HL-60 (cell line): ENCODE data around the gene COL5A3.

Source experiments
- GABPA ChIP-seq: IDR thresholded peaks from 2 replicates; pipeline ENCODE4 v1.6.1; 2012; ENCODE audit warnings: low read depth
- POLR2AphosphoS5 ChIP-seq: IDR thresholded peaks from 2 replicates; pipeline ENCODE4 v1.6.1; 2012; ENCODE audit warnings: low read depth
- TF ChIP-seq, protein P1 (sequence below): IDR thresholded peaks from one replicate; pipeline ENCODE4 v1.5.1; 2011; ENCODE audit warnings: low read length, control low read depth, inconsistent platforms; ENCODE audit not compliant: insufficient read depth
- TF ChIP-seq, protein P2 (sequence below): IDR thresholded peaks from 2 replicates; pipeline ENCODE4 v1.6.1; 2012; ENCODE audit warnings: low read depth; ENCODE audit not compliant: insufficient replicate concordance

DNA sequence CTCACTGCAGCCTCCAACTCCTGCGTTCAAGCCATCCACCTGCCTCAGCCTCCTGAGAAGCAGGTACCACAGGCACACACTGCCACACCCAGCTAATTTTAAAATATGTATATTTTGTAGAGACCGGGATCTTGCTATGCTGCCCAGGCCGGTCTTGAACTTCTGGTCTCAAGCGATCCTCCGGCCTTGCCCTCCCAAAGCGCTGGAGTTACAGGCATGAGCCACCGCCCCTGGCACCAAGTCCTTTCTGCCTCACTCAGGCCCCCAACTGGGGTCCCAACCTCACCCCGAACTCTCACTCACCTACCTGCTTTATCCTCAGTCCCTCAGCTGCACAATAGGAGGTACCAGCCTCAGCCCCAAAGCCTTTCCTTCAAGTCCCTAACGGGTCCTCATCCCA lies 635 bp upstream of the COL5A3 start:
- TF ChIP-seq, protein P1, sequence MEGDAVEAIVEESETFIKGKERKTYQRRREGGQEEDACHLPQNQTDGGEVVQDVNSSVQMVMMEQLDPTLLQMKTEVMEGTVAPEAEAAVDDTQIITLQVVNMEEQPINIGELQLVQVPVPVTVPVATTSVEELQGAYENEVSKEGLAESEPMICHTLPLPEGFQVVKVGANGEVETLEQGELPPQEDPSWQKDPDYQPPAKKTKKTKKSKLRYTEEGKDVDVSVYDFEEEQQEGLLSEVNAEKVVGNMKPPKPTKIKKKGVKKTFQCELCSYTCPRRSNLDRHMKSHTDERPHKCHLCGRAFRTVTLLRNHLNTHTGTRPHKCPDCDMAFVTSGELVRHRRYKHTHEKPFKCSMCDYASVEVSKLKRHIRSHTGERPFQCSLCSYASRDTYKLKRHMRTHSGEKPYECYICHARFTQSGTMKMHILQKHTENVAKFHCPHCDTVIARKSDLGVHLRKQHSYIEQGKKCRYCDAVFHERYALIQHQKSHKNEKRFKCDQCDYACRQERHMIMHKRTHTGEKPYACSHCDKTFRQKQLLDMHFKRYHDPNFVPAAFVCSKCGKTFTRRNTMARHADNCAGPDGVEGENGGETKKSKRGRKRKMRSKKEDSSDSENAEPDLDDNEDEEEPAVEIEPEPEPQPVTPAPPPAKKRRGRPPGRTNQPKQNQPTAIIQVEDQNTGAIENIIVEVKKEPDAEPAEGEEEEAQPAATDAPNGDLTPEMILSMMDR: no peak
- TF ChIP-seq GABPA (no peak), POLR2AphosphoS5 (no peak)
- TF ChIP-seq, protein P2, sequence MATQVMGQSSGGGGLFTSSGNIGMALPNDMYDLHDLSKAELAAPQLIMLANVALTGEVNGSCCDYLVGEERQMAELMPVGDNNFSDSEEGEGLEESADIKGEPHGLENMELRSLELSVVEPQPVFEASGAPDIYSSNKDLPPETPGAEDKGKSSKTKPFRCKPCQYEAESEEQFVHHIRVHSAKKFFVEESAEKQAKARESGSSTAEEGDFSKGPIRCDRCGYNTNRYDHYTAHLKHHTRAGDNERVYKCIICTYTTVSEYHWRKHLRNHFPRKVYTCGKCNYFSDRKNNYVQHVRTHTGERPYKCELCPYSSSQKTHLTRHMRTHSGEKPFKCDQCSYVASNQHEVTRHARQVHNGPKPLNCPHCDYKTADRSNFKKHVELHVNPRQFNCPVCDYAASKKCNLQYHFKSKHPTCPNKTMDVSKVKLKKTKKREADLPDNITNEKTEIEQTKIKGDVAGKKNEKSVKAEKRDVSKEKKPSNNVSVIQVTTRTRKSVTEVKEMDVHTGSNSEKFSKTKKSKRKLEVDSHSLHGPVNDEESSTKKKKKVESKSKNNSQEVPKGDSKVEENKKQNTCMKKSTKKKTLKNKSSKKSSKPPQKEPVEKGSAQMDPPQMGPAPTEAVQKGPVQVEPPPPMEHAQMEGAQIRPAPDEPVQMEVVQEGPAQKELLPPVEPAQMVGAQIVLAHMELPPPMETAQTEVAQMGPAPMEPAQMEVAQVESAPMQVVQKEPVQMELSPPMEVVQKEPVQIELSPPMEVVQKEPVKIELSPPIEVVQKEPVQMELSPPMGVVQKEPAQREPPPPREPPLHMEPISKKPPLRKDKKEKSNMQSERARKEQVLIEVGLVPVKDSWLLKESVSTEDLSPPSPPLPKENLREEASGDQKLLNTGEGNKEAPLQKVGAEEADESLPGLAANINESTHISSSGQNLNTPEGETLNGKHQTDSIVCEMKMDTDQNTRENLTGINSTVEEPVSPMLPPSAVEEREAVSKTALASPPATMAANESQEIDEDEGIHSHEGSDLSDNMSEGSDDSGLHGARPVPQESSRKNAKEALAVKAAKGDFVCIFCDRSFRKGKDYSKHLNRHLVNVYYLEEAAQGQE: no peak
